ENCODE results near the gene TLCD3B.

The TLCD3B gene

GRCh38 chr16:30004424-30004776, 26.7 kb downstream of the TLCD3B start:
- no peak for DNase-seq

GRCh38 chr16:30003670-30004423, 27.2 kb downstream of the TLCD3B start:
- no peak for DNase-seq

- DNase-seq = no peak
Measured at GRCh38 chr16:30002614-30003346, 28.3 kb downstream of the TLCD3B start.

GRCh38 chr16:30000735-30001631, 30.1 kb downstream of the TLCD3B start:
- DNase-seq = no peak

GRCh38 chr16:29999605-30000004, 31.5 kb downstream of the TLCD3B start:
- DNase-seq = no peak

- no peak for DNase-seq
Measured at GRCh38 chr16:29996766-29997250, 34.3 kb downstream of the TLCD3B start.

GRCh38 chr16:29995911-29996765, 34.9 kb downstream of the TLCD3B start, which contains the start of gene INO80E:
TSS of gene INO80E (plus strand) at chr16:29996241. CDS start at chr16:29996311, 70 bp downstream.
- peak; percentile 99 for DNase-seq

- peak; percentile 87 for DNase-seq
Measured at GRCh38 chr16:29995324-29995910, 35.7 kb downstream of the TLCD3B start, which contains the start of gene HIRIP3. TSS of gene HIRIP3 (minus strand) at chr16:29995617. CDS start at chr16:29995605, 12 bp downstream.

- no peak for DNase-seq
Measured at GRCh38 chr16:29994600-29995323, 36.3 kb downstream of the TLCD3B start.

- DNase-seq = no peak
Measured at GRCh38 chr16:29993903-29994599, 37.0 kb downstream of the TLCD3B start.

- DNase-seq = no peak
Measured at GRCh38 chr16:29993191-29993902, 37.7 kb downstream of the TLCD3B start.

GRCh38 chr16:29992344-29992967, 38.6 kb downstream of the TLCD3B start:
- DNase-seq = no peak

GRCh38 chr16:29991571-29991904, 39.5 kb downstream of the TLCD3B start:
- DNase-seq = no peak

- DNase-seq = no peak
Measured at GRCh38 chr16:29990883-29991570, 40.0 kb downstream of the TLCD3B start.

GRCh38 chr16:29990034-29990433, 41.0 kb downstream of the TLCD3B start:
- DNase-seq = no peak

GRCh38 chr16:29989111-29989858, 41.8 kb downstream of the TLCD3B start:
- no peak for DNase-seq

GRCh38 chr16:29988346-29989075, 42.6 kb downstream of the TLCD3B start:
- no peak for DNase-seq

Measured in midbrain (tissue), 1 donor.